Lower leg skin (tissue), 3 donors: ENCODE data around the gene TMEM119.

Experiments
- CTCF ChIP-seq, 3 donors: fragments of 450-650 bp; IDR thresholded peaks; one replicate each; pipeline ENCODE4 v1.5.1; 2016; ENCODE audit warnings: antibody characterized with exemption in 3 of 3, mild to moderate bottlenecking in 3 of 3, moderate library complexity in 2 of 3
- POLR2A ChIP-seq, 2 donors: fragments of 450-650 bp; IDR thresholded peaks; one replicate each; pipeline ENCODE4 v1.6.1; 2016 to 2017; ENCODE audit warnings: antibody characterized with exemption in 2 of 2, mild to moderate bottlenecking in 1 of 2, moderate library complexity in 1 of 2

- TF ChIP-seq CTCF (IDR thresholded peaks at IDR 0.05), result no peak
- no peak for TF ChIP-seq POLR2A (IDR thresholded peaks at IDR 0.05)
Observed at GRCh38 chr12:108607981-108608600, 10.2 kb upstream of the TMEM119 start.
